H1 (cell line): ENCODE data around the gene TXNL4A. TPM values are rescaled to one million over a fixed set of nuclear protein-coding genes. Genes with fewer than 3 reads are reported as not detected.

Experiments
- CTCF ChIA-PET: fragments of 300-600 bp; sonication (Branson Sonifier 250); formaldehyde crosslinking; loops from one replicate; lab custom pipeline; 2021; ENCODE audit not compliant: partially characterized antibody; lab: Charles Lee
- POLR2A ChIA-PET: fragments of 300-600 bp; sonication (Branson Sonifier 250); formaldehyde crosslinking; loops from one replicate; lab custom pipeline; 2021; ENCODE audit warnings: inconsistent platforms; ENCODE audit not compliant: partially characterized antibody; lab: Charles Lee
- DNase-seq, 2 experiments: peaks; one replicate each; pipeline versions ENCODE4 v3.0.0 to v3.0.0-alpha.2; 2010 to 2022; ENCODE audit warnings: low spot score in 2 of 2, low read depth in 1 of 2, mixed read lengths in 1 of 2
- FAIRE-seq: peaks from 2 replicates; lab custom pipeline; 2011; peaks lifted over from hg19 to GRCh38; lab: Jason Lieb, UNC
- H2AFZ ChIP-seq: 2 replicates; pipeline ENCODE4 v1.8.1; 2012; ENCODE audit warnings: low read length, inconsistent platforms
- H2AK5ac ChIP-seq: 2 replicates; pipeline ENCODE4 v1.6.1; 2013; ENCODE audit warnings: low read depth, low read length
- H2BK120ac ChIP-seq: replicated peaks from 2 replicates; pipeline ENCODE3; 2013; ENCODE audit warnings: low read depth, low read length, inconsistent platforms
- H2BK12ac ChIP-seq: 2 replicates; pipeline ENCODE4 v1.6.1; 2013; ENCODE audit warnings: low read depth, low read length
- H2BK15ac ChIP-seq: 2 replicates; pipeline ENCODE4 v1.6.1; 2013; ENCODE audit warnings: low read length
- H2BK20ac ChIP-seq: 2 replicates; pipeline ENCODE4 v1.6.1; 2013; ENCODE audit warnings: low read length
- H2BK5ac ChIP-seq: 2 replicates; pipeline ENCODE4 v1.6.1; 2013; ENCODE audit warnings: low read depth, low read length
- H3K14ac ChIP-seq: 2 replicates; pipeline ENCODE4 v1.6.1; 2013; ENCODE audit warnings: inconsistent platforms; ENCODE audit not compliant: insufficient read length
- H3K18ac ChIP-seq: 2 replicates; pipeline ENCODE4 v1.6.1; 2013; ENCODE audit warnings: low read length; ENCODE audit errors: extremely low read depth
- H3K23ac ChIP-seq: 2 replicates; pipeline ENCODE4 v1.6.1; 2013; ENCODE audit warnings: inconsistent platforms; ENCODE audit not compliant: insufficient read length
- H3K23me2 ChIP-seq: 2 replicates; pipeline ENCODE4 v1.6.1; 2013; ENCODE audit warnings: low read depth, low read length
- H3K27ac ChIP-seq: 2 replicates; pipeline ENCODE4 v1.6.1; 2011; ENCODE audit warnings: low read depth, low read length, inconsistent platforms
- H3K27me3 ChIP-seq, 4 experiments: replicated peaks in 1 of 4; 1 replicate in 1 of 4; 2 replicates in 3 of 4; pipeline versions ENCODE4 v1.6.1 to v1.8.1; 2011 to 2013; ENCODE audit warnings: low read length in 3 of 4, mild to moderate bottlenecking in 3 of 4, inconsistent platforms in 2 of 4, mixed read lengths in 2 of 4, moderate library complexity in 1 of 4; ENCODE audit not compliant: control insufficient read depth in 3 of 4, insufficient read depth in 3 of 4; ENCODE audit errors: extremely low read depth in 1 of 4
- H3K36me3 ChIP-seq, 4 experiments: 2 replicates each; pipeline versions ENCODE4 v1.6.1 to v1.8.1; 2011 to 2013; ENCODE audit warnings: mild to moderate bottlenecking in 4 of 4, low read length in 3 of 4, moderate library complexity in 2 of 4, control low read depth in 1 of 4, inconsistent platforms in 1 of 4; ENCODE audit not compliant: insufficient read depth in 4 of 4, control insufficient read depth in 2 of 4
- H3K4ac ChIP-seq: replicated peaks from 2 replicates; pipeline ENCODE3; 2013; ENCODE audit warnings: low read length, low read depth, mixed read lengths, inconsistent platforms; ENCODE audit not compliant: insufficient read length
- H3K4me1 ChIP-seq, 4 experiments: replicated peaks in 1 of 4; 1 replicate in 1 of 4; 2 replicates in 3 of 4; pipeline versions ENCODE4 v1.6.1 to v1.8.1; 2011 to 2013; ENCODE audit warnings: low read length in 3 of 4, inconsistent platforms in 2 of 4, mixed read lengths in 1 of 4; ENCODE audit not compliant: insufficient read depth in 4 of 4, control insufficient read depth in 3 of 4
- H3K4me2 ChIP-seq, 2 experiments: 2 replicates each; pipeline versions ENCODE4 v1.6.1 to v1.8.1; 2011 to 2013; ENCODE audit warnings: low read depth in 2 of 2, low read length in 2 of 2, control low read depth in 1 of 2, inconsistent platforms in 1 of 2, mild to moderate bottlenecking in 1 of 2; ENCODE audit not compliant: insufficient read depth in 1 of 2
- H3K4me3 ChIP-seq, 4 experiments: fragments of 200-600, 300-600 bp in 1 of 4; sonication (generic), shearing (Covaris generic), sonication (Bioruptor Twin) in 1 of 4; 2 replicates each; pipeline versions ENCODE4 v1.5.1 to v1.8.1; 2011 to 2016; ENCODE audit warnings: low read length in 4 of 4, low read depth in 3 of 4, control low read depth in 2 of 4, inconsistent platforms in 2 of 4, mild to moderate bottlenecking in 2 of 4, mixed read lengths in 1 of 4, moderate library complexity in 1 of 4; ENCODE audit not compliant: insufficient read depth in 2 of 4; ENCODE audit errors: extremely low read depth in 1 of 4
- H3K56ac ChIP-seq: replicated peaks from 2 replicates; pipeline ENCODE3; 2013; ENCODE audit warnings: low read depth, mild to moderate bottlenecking, mixed read lengths, low read length, inconsistent platforms; ENCODE audit not compliant: insufficient read length
- H3K79me1 ChIP-seq: 2 replicates; pipeline ENCODE4 v1.6.1; 2013; ENCODE audit warnings: low read depth, low read length, control low read depth
- H3K79me2 ChIP-seq, 2 experiments: 2 replicates each; pipeline versions ENCODE4 v1.6.1 to v1.8.1; 2012 to 2013; ENCODE audit warnings: low read length in 2 of 2, mild to moderate bottlenecking in 2 of 2, inconsistent platforms in 1 of 2; ENCODE audit not compliant: insufficient read depth in 2 of 2, control insufficient read depth in 1 of 2
- H3K9ac ChIP-seq, 4 experiments: replicated peaks in 1 of 4; 1 replicate in 1 of 4; 2 replicates in 3 of 4; pipeline versions ENCODE4 v1.6.1 to v1.8.1; 2011 to 2013; ENCODE audit warnings: low read depth in 3 of 4, low read length in 3 of 4, control low read depth in 2 of 4, mild to moderate bottlenecking in 2 of 4, moderate library complexity in 2 of 4, inconsistent platforms in 1 of 4; ENCODE audit errors: extremely low read depth in 1 of 4
- H3K9me3 ChIP-seq, 2 experiments: 2 replicates each; pipeline versions ENCODE4 v1.6.1 to v1.8.1; 2012 to 2013; ENCODE audit warnings: mild to moderate bottlenecking in 2 of 2, moderate library complexity in 2 of 2, control low read depth in 1 of 2, inconsistent platforms in 1 of 2, low read depth in 1 of 2, low read length in 1 of 2, mixed read lengths in 1 of 2; ENCODE audit not compliant: insufficient read depth in 2 of 2
- H4K20me1 ChIP-seq, 2 experiments: replicated peaks in 1 of 2; 2 replicates each; pipeline versions ENCODE3 to v1.8.1; 2011 to 2013; ENCODE audit warnings: inconsistent platforms in 2 of 2, low read length in 2 of 2, mild to moderate bottlenecking in 1 of 2; ENCODE audit not compliant: insufficient read depth in 2 of 2, control insufficient read depth in 1 of 2
- H4K5ac ChIP-seq: 2 replicates; pipeline ENCODE4 v1.6.1; 2013; ENCODE audit warnings: low read length, low read depth, mixed read lengths, inconsistent platforms; ENCODE audit not compliant: insufficient read length
- H4K8ac ChIP-seq: 2 replicates; pipeline ENCODE4 v1.8.0; 2013; ENCODE audit warnings: mild to moderate bottlenecking, moderate library complexity, low read length, inconsistent platforms; ENCODE audit not compliant: insufficient read depth; ENCODE audit errors: extremely low read depth
- H4K91ac ChIP-seq: replicated peaks from 2 replicates; pipeline ENCODE3; 2013; ENCODE audit warnings: low read length, mixed read lengths, inconsistent platforms; ENCODE audit not compliant: insufficient read length
- CBX8 ChIP-seq: fragments of 300-800, 300-1000 bp; sonication (generic); IDR thresholded peaks from 2 replicates; pipeline ENCODE4 v1.7.1; 2016; ENCODE audit warnings: low read depth, low read length, borderline replicate concordance
- KDM4A ChIP-seq: IDR thresholded peaks from one replicate; pipeline ENCODE4 v1.7.1; 2012; ENCODE audit warnings: low read depth, mild to moderate bottlenecking, moderate library complexity, low read length, inconsistent platforms; ENCODE audit not compliant: severe bottlenecking
- NRF1 ChIP-seq: IDR thresholded peaks from 2 replicates; pipeline ENCODE4 v1.6.1; 2011; ENCODE audit warnings: mild to moderate bottlenecking, low read depth, low read length, improper control_type of control experiment
- PHF8 ChIP-seq: fragments of 200-600 bp; sonication (generic); conservative IDR thresholded peaks from 2 replicates; pipeline ENCODE4 v1.7.1; 2012; ENCODE audit warnings: low read depth, mild to moderate bottlenecking, inconsistent platforms, low read length, moderate library complexity
- POLR2A ChIP-seq, 2 experiments: IDR thresholded peaks; 1 replicate in 1 of 2; 2 replicates in 1 of 2; pipeline ENCODE4 v1.6.1; 2011; ENCODE audit warnings: low read depth in 2 of 2, low read length in 2 of 2, mild to moderate bottlenecking in 2 of 2; ENCODE audit errors: control extremely low read depth in 1 of 2
- POLR2AphosphoS5 ChIP-seq: IDR thresholded peaks from 2 replicates; pipeline ENCODE4 v1.6.1; 2011; ENCODE audit warnings: low read depth, low read length
- RAD21 ChIP-seq, 2 experiments: IDR thresholded peaks in 1 of 2; conservative IDR thresholded peaks in 1 of 2; 2 replicates each; pipeline ENCODE4 v1.6.1; 2011; ENCODE audit warnings: low read depth in 2 of 2, low read length in 2 of 2, improper control_type of control experiment in 1 of 2, inconsistent platforms in 1 of 2, mild to moderate bottlenecking in 1 of 2, moderate library complexity in 1 of 2
- RNF2 ChIP-seq: fragments of 200-900, 300-1000 bp; sonication (generic); IDR thresholded peaks from 2 replicates; pipeline ENCODE4 v1.7.1; 2016; ENCODE audit warnings: borderline replicate concordance, low read depth, mild to moderate bottlenecking, antibody characterized with exemption, low read length; ENCODE audit not compliant: poor library complexity, severe bottlenecking; ENCODE audit errors: missing control alignments
- SP1 ChIP-seq: IDR thresholded peaks from 2 replicates; pipeline ENCODE4 v1.6.1; 2011; ENCODE audit warnings: low read depth, low read length
- SUZ12 ChIP-seq: fragments of 200-600 bp; sonication (generic); IDR thresholded peaks from 2 replicates; pipeline ENCODE4 v1.6.1; 2012; ENCODE audit warnings: mild to moderate bottlenecking, inconsistent platforms, low read length, moderate library complexity, mixed read lengths
- TEAD4 ChIP-seq: IDR thresholded peaks from 2 replicates; pipeline ENCODE4 v1.6.1; 2012; ENCODE audit warnings: low read depth, low read length, inconsistent platforms, mixed read lengths
- WGBS, 2 experiments: shearing (Covaris generic) in 1 of 2; methylation state at CpG; one replicate each; pipeline versions ENCODE4 v1.1.6 to v1.1.7; 2013 to 2015; ENCODE audit warnings: low lambda C conversion rate in 2 of 2, mixed read lengths in 2 of 2, inconsistent platforms in 1 of 2, low coverage in 1 of 2, missing lambda C conversion rate in 1 of 2; ENCODE audit not compliant: insufficient replicate concordance in 2 of 2, insufficient coverage in 1 of 2, insufficient read length in 1 of 2; ENCODE audit errors: extremely low coverage in 1 of 2, missing lambda C conversion rate in 1 of 2; 5-methylcytosine and 5-hydroxymethylcytosine counted together
- polyA plus RNA-seq, 7 experiments: library from polyadenylated mRNA; depleted of rRNA in 3 of 7; stranded (reverse) in 5 of 7; unstranded in 2 of 7; fragments of >200 nt in 5 of 7; fragments of 200-250 nt in 2 of 7; gene quantifications; 1 replicate in 5 of 7; 2 replicates in 1 of 7; 4 replicates in 1 of 7; pipeline versions ENCODE4 v1.2.1 to v1.2.3, GENCODE V29; 2011 to 2013; ENCODE audit warnings: missing spikeins in 2 of 7, mixed read lengths in 2 of 7
- total RNA-seq: library from RNA; stranded (reverse); fragmentation: NEBNext Ultra II Directional; extraction: Animal tissue kit (Norgen Biotek cat#: 25700); gene quantifications from 2 replicates; pipeline ENCODE4 v1.2.1, GENCODE V29; 2021
- TF ChIP-seq, protein P1 (sequence below): IDR thresholded peaks from 2 replicates; pipeline ENCODE4 v1.6.1; 2012; ENCODE audit warnings: low read length, inconsistent platforms

TXNL4A gene
- total and polyA plus RNA-seq, 2 of the 8 experiments (the other 6 are each of a cell fraction or from before 2014, with no cell fraction given), result 169 to 181 TPM

DNA sequence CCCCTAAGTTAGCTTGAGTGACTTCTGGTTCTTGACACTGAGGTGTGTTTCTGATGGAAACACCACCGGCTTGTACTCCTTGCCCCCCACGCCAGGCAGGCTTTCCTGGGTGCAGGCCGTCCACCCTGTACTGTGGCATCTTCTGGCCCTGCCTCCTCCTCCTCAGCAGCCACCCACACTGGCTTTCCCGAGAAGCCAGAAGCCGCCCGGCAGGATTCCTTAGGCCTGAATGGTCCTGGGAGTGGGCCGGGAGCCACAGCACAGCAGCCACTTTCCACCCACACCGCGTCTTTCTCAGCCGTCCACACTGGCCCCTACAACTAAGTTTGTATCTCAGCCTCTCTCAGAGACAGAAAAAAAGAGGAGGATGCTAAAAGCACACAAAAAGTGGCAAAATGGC, 26.1 kb downstream of the TXNL4A start:
- Histone ChIP-seq H3K27me3 (peaks cover 3 to 55% (median 45%) of the 10 kb centered on the region in 4 experiments), H3K36me3 (no peaks in the 10 kb centered on the region), H3K4me2 (no peak overlapping the region), H2BK12ac (no peak overlapping the region), H4K91ac (no peak overlapping the region), H3K18ac (no peak overlapping the region), H3K4me3 (no peak overlapping the region), H4K5ac (no peak overlapping the region), H2BK5ac (no peak overlapping the region), H3K79me1 (no peaks in the 10 kb centered on the region), H3K9ac (no peak overlapping the region), H3K4me1 (peaks cover 2 to 25% (median 22%) of the 10 kb centered on the region in 4 experiments; a peak in 6 of 7 replicates), H3K23ac (no peak overlapping the region), H2AK5ac (no peak overlapping the region), H2AFZ (no peak overlapping the region), H4K8ac (no peak overlapping the region), H3K79me2 (no peaks in the 10 kb centered on the region), H2BK15ac (no peak overlapping the region), H3K23me2 (peaks cover 2% of the 10 kb centered on the region; the same call in 1 of the 2 replicates), H3K4ac (no peak overlapping the region), H3K9me3 (no peaks in the 10 kb centered on the region), H2BK20ac (no peak overlapping the region), H4K20me1 (peaks cover 2 to 10% of the 10 kb centered on the region in 2 experiments), H3K27ac (no peak overlapping the region), H2BK120ac (no peak overlapping the region), H3K14ac (no peak overlapping the region), H3K56ac (no peak overlapping the region)
- ChIA-PET POLR2A (interaction anchor here (1.3 kb wide), 1 partner anchor 12 kb away, joined by 5 read pairs; no protein-coding TSS in a partner anchor), CTCF (interaction anchor here (0.5 to 3.0 kb wide), 9 partner anchors 10 to 241 kb away, joined by 3 to 17 read pairs (median 3); partner anchors contain the start of gene SLC66A2)
- FAIRE-seq (no peak), DNase-seq (no peak)
- WGBS, 2 experiments, result 85% methylated on average over 9 of the region's 10 CpGs; no CpG with 5 or more reads in 1 of the 2 experiments
- TF ChIP-seq TEAD4 (no peak), RAD21 (IDR thresholded peaks at IDR 0.05 in 1 of 2, conservative IDR thresholded peaks at IDR 0.05 in 1 of 2; ENCODE audit: low read depth in 2 of 2, low read length in 2 of 2) (no peak), NRF1 (no peak), PHF8 (no peak), RNF2 (no peak), SP1 (no peak), SUZ12 (no peak), CBX8 (no peak), POLR2AphosphoS5 (no peak), POLR2A (IDR thresholded peaks at IDR 0.05; ENCODE audit: control extremely low read depth in 1 of 2, low read depth in 2 of 2, low read length in 2 of 2) (no peak), KDM4A (no peak)
- TF ChIP-seq, protein P1, sequence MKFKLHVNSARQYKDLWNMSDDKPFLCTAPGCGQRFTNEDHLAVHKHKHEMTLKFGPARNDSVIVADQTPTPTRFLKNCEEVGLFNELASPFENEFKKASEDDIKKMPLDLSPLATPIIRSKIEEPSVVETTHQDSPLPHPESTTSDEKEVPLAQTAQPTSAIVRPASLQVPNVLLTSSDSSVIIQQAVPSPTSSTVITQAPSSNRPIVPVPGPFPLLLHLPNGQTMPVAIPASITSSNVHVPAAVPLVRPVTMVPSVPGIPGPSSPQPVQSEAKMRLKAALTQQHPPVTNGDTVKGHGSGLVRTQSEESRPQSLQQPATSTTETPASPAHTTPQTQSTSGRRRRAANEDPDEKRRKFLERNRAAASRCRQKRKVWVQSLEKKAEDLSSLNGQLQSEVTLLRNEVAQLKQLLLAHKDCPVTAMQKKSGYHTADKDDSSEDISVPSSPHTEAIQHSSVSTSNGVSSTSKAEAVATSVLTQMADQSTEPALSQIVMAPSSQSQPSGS, result no peak
